IMR-90 (cell line): Measurements from ENCODE around the gene PDZD7. TPM values are rescaled to one million over a fixed set of nuclear protein-coding genes. Genes with fewer than 3 reads are reported as not detected.

Source experiments
- ATAC-seq: fragments of 200-7000 bp; cut with Tn5 transposase; 2 replicates; pipeline ENCODE4 v1.9.1; 2020; ENCODE audit warnings: low read depth, mild to moderate bottlenecking, moderate library complexity
- BruUV-seq: library from RNA; stranded (reverse); fragments of 400-500 nt; replicated peaks from 2 replicates; lab custom pipeline; 2021; lab: Mats Ljungman, UMichigan
- CTCF ChIA-PET: fragments of 300-600 bp; formaldehyde crosslinking; extraction: SDS; loops from one replicate; lab custom pipeline; 2021; ENCODE audit warnings: antibody characterized with exemption; lab: Yijun Ruan, JAX
- POLR2A ChIA-PET: fragments of 300-600 bp; sonication (Branson Sonifier 250); formaldehyde crosslinking; loops from one replicate; lab custom pipeline; 2022; ENCODE audit warnings: antibody characterized with exemption; ENCODE audit not compliant: unreplicated experiment; lab: Charles Lee
- DNase-seq: peaks from one replicate; pipeline ENCODE4 v3.0.0; 2013
- H2AFZ ChIP-seq: replicated peaks from 2 replicates; pipeline ENCODE3; 2013; ENCODE audit warnings: low read length, mild to moderate bottlenecking; ENCODE audit not compliant: poor library complexity
- H2AK5ac ChIP-seq: 2 replicates; pipeline ENCODE4 v1.6.1; 2013; ENCODE audit warnings: low read depth, low read length, inconsistent platforms
- H2AK9ac ChIP-seq: replicated peaks from 2 replicates; pipeline ENCODE3; 2013; ENCODE audit warnings: mild to moderate bottlenecking, low read depth, low read length, moderate library complexity; ENCODE audit not compliant: poor library complexity
- H2BK120ac ChIP-seq: 2 replicates; pipeline ENCODE4 v1.6.1; 2013; ENCODE audit warnings: low read depth, low read length, inconsistent platforms
- H2BK15ac ChIP-seq: 3 replicates; pipeline ENCODE4 v1.6.1; 2013; ENCODE audit warnings: low read depth, low read length, inconsistent platforms
- H2BK20ac ChIP-seq: 2 replicates; pipeline ENCODE4 v1.6.1; 2013; ENCODE audit warnings: low read depth, mild to moderate bottlenecking, inconsistent platforms, low read length, moderate library complexity
- H2BK5ac ChIP-seq: 2 replicates; pipeline ENCODE4 v1.6.1; 2013; ENCODE audit warnings: mild to moderate bottlenecking, low read depth, low read length, inconsistent platforms; ENCODE audit not compliant: poor library complexity, severe bottlenecking
- H3K14ac ChIP-seq: replicated peaks from 2 replicates; pipeline ENCODE4 v1.6.1; 2013; ENCODE audit warnings: low read depth, low read length, inconsistent platforms
- H3K18ac ChIP-seq: 2 replicates; pipeline ENCODE4 v1.6.1; 2013; ENCODE audit warnings: low read depth, low read length, control low read depth
- H3K23ac ChIP-seq: 2 replicates; pipeline ENCODE4 v1.6.1; 2013; ENCODE audit warnings: low read depth, low read length, inconsistent platforms
- H3K27ac ChIP-seq: 2 replicates; pipeline ENCODE4 v1.5.1; 2013; ENCODE audit warnings: mild to moderate bottlenecking, control low read depth, low read length; ENCODE audit not compliant: insufficient read depth
- H3K27me3 ChIP-seq: 2 replicates; pipeline ENCODE4 v1.6.1; 2013; ENCODE audit warnings: low read length; ENCODE audit not compliant: control insufficient read depth, insufficient read depth
- H3K36me3 ChIP-seq: 2 replicates; pipeline ENCODE4 v1.6.1; 2013; ENCODE audit warnings: low read length, mixed read lengths; ENCODE audit not compliant: control insufficient read depth, insufficient read depth
- H3K4ac ChIP-seq: 2 replicates; pipeline ENCODE4 v1.6.1; 2013; ENCODE audit warnings: low read depth, low read length, inconsistent platforms
- H3K4me1 ChIP-seq: 2 replicates; pipeline ENCODE4 v1.6.1; 2013; ENCODE audit warnings: low read length, mixed read lengths; ENCODE audit not compliant: control insufficient read depth, insufficient read depth
- H3K4me2 ChIP-seq: 2 replicates; pipeline ENCODE4 v1.6.1; 2013; ENCODE audit warnings: low read depth, mild to moderate bottlenecking, control low read depth, low read length, moderate library complexity
- H3K4me3 ChIP-seq: 2 replicates; pipeline ENCODE4 v1.5.1; 2013; ENCODE audit warnings: low read depth, mild to moderate bottlenecking, control low read depth, low read length, moderate library complexity; ENCODE audit not compliant: insufficient read depth
- H3K56ac ChIP-seq: 2 replicates; pipeline ENCODE4 v1.6.1; 2013; ENCODE audit warnings: low read length, inconsistent platforms; ENCODE audit not compliant: insufficient read depth; ENCODE audit errors: extremely low read depth
- H3K79me1 ChIP-seq, 2 experiments: 2 replicates each; pipeline ENCODE4 v1.6.1; 2013; ENCODE audit warnings: low read length in 2 of 2, inconsistent platforms in 1 of 2, low read depth in 1 of 2
- H3K9ac ChIP-seq: 2 replicates; pipeline ENCODE4 v1.6.1; 2013; ENCODE audit warnings: low read depth, low read length, control low read depth
- H3K9me1 ChIP-seq: 2 replicates; pipeline ENCODE4 v1.6.1; 2013; ENCODE audit warnings: low read length, inconsistent platforms; ENCODE audit not compliant: insufficient read depth
- H3K9me3 ChIP-seq: 2 replicates; pipeline ENCODE4 v1.6.1; 2013; ENCODE audit warnings: low read length; ENCODE audit not compliant: control insufficient read depth, insufficient read depth
- H4K20me1 ChIP-seq: 2 replicates; pipeline ENCODE4 v1.6.1; 2013; ENCODE audit warnings: low read length, inconsistent platforms; ENCODE audit not compliant: insufficient read depth
- H4K5ac ChIP-seq: 2 replicates; pipeline ENCODE4 v1.6.1; 2013; ENCODE audit warnings: mild to moderate bottlenecking, low read depth, low read length, control low read depth
- H4K8ac ChIP-seq, 2 experiments: 2 replicates each; pipeline ENCODE4 v1.6.1; 2013; ENCODE audit warnings: low read depth in 2 of 2, low read length in 2 of 2, control low read depth in 1 of 2, inconsistent platforms in 1 of 2
- H4K91ac ChIP-seq: 2 replicates; pipeline ENCODE4 v1.6.1; 2013; ENCODE audit warnings: low read depth, low read length, inconsistent platforms; ENCODE audit not compliant: insufficient read depth
- BHLHE40 ChIP-seq: fragments of 150-350 bp; IDR thresholded peaks from 2 replicates; pipeline ENCODE4 v1.6.1; 2016; ENCODE audit warnings: mild to moderate bottlenecking, low read depth, low read length
- CHD1 ChIP-seq: IDR thresholded peaks from 2 replicates; pipeline ENCODE4 v1.6.1; 2012; ENCODE audit warnings: low read depth, low read length, improper control_type of control experiment
- FOS ChIP-seq: fragments of 150-350 bp; IDR thresholded peaks from 2 replicates; pipeline ENCODE4 v1.6.1; 2016; ENCODE audit warnings: low read depth, low read length
- MAFK ChIP-seq: IDR thresholded peaks from 2 replicates; pipeline ENCODE4 v1.6.1; 2012; ENCODE audit warnings: low read depth, low read length, improper control_type of control experiment
- MAZ ChIP-seq: IDR thresholded peaks from 2 replicates; pipeline ENCODE4 v1.6.1; 2012; ENCODE audit warnings: low read depth, mild to moderate bottlenecking, low read length, improper control_type of control experiment, moderate library complexity, borderline replicate concordance
- RAD21 ChIP-seq: IDR thresholded peaks from 2 replicates; pipeline ENCODE4 v1.6.1; 2012; ENCODE audit warnings: low read length, improper control_type of control experiment
- RCOR1 ChIP-seq: IDR thresholded peaks from 2 replicates; pipeline ENCODE4 v1.6.1; 2012; ENCODE audit warnings: mild to moderate bottlenecking, low read length, improper control_type of control experiment; ENCODE audit not compliant: insufficient replicate concordance
- RFX5 ChIP-seq: IDR thresholded peaks from 2 replicates; pipeline ENCODE4 v1.8.0; 2012; ENCODE audit warnings: low read depth, mild to moderate bottlenecking, low read length, moderate library complexity
- SMC3 ChIP-seq: fragments of 150-350 bp; IDR thresholded peaks from 2 replicates; pipeline ENCODE4 v1.6.1; 2016; ENCODE audit warnings: low read depth, mild to moderate bottlenecking, antibody characterized with exemption, low read length, moderate library complexity
- WGBS, 2 experiments: methylation state at CpG; one replicate each; pipeline versions ENCODE4 v1.1.5 to v1.1.7; 2013; ENCODE audit warnings: missing lambda C conversion rate in 2 of 2; ENCODE audit not compliant: insufficient read length in 1 of 2; ENCODE audit errors: extremely low coverage in 2 of 2; 5-methylcytosine and 5-hydroxymethylcytosine counted together
- dilution Hi-C: fragments of 300-500 bp; cut with HindIII; formaldehyde crosslinking; loops from one replicate; pipeline ENCODE4 v1.14.3; 2018; ENCODE audit warnings: low sequenced_read_pairs; ENCODE audit not compliant: unreplicated experiment
- in situ Hi-C: fragments of 300-500 bp; cut with MboI; formaldehyde crosslinking; loops from 3 replicates; pipeline ENCODE4 v1.14.3; 2019; ENCODE audit warnings: low sequenced_read_pairs, inconsistent platforms, mixed read lengths
- intact Hi-C: fragments of 100-400 bp; cut with micrococcal nuclease; formaldehyde crosslinking; loops from 2 replicates; pipeline ENCODE4 v1.10.0; 2022
- polyA plus RNA-seq, 3 experiments: library from polyadenylated mRNA; depleted of rRNA; stranded (reverse); fragments of >200 nt; gene quantifications; 2 replicates each; pipeline ENCODE4 v1.2.3, GENCODE V29; 2012; ENCODE audit warnings: low replicate concordance in 1 of 3
- total RNA-seq: library from RNA; depleted of rRNA; stranded (reverse); fragments of >200 nt; gene quantifications from 2 replicates; pipeline ENCODE4 v1.2.3, GENCODE V29; 2012
- TF ChIP-seq, protein P1 (sequence below): conservative IDR thresholded peaks from 2 replicates; pipeline ENCODE4 v1.5.1; 2012; ENCODE audit warnings: mild to moderate bottlenecking, low read depth, low read length, improper control_type of control experiment

The PDZD7 gene
- total and polyA plus RNA-seq, 2 of the 4 experiments (the other 2 are of a cell fraction): 0.90 to 1.5 TPM

- Histone ChIP-seq H3K9ac (no peak overlapping the region), H3K27ac (no peak overlapping the region), H4K8ac (peak overlapping the region in 1 of 2 experiments; percentile 54; a peak in 1 of 4 replicates), H4K20me1 (peaks cover 4% of the 10 kb centered on the region; the same call in 1 of the 2 replicates), H3K9me1 (peaks cover 13% of the 10 kb centered on the region), H4K91ac (no peak overlapping the region), H3K36me3 (no peaks in the 10 kb centered on the region), H3K4ac (peak overlapping the region; percentile 39), H3K56ac (no peak overlapping the region), H3K27me3 (no peaks in the 10 kb centered on the region; the same call in 1 of the 2 replicates), H2BK15ac (peak overlapping the region; percentile 89; the same call in 1 of the 3 replicates), H2BK120ac (peak overlapping the region; percentile 41; the same call in 1 of the 2 replicates), H3K14ac (no peak overlapping the region), H3K9me3 (no peaks in the 10 kb centered on the region), H3K4me1 (peaks cover 22% of the 10 kb centered on the region), H2BK20ac (no peak overlapping the region), H3K18ac (no peak overlapping the region), H2AK5ac (peak overlapping the region; percentile 94), H2AK9ac (peak overlapping the region; percentile 92), H2BK5ac (no peak overlapping the region), H4K5ac (no peak overlapping the region), H3K79me1 (0 out of 4 replicates have a peak, but pooled peaks cover 0 to 7% of the 10 kb centered on the region in 2 experiments), H2AFZ (peak overlapping the region; percentile 80), H3K23ac (no peak overlapping the region), H3K4me3 (no peak overlapping the region), H3K4me2 (no peak overlapping the region)
- no CpG with 5 or more reads among the region's 11 CpGs for WGBS, 2 experiments
- dilution Hi-C loops: no loop called here
- ATAC-seq: peak; percentile 58
- intact Hi-C loops: loop anchor here (10.0 kb wide), 1 partner anchor 450 kb away; no protein-coding TSS in a partner anchor
- POLR2A ChIA-PET: no interaction called here
- peak; percentile 56 for DNase-seq
- CTCF ChIA-PET: interaction anchor here (0.5 to 6.8 kb wide), 17 partner anchors 9 to 452 kb away, joined by 3 to 48 read pairs (median 4); partner anchors contain the start of genes KAZALD1, LZTS2, MRPL43 and PDZD7
- in situ Hi-C loops: no loop called here
- peak; percentile 88 for TF ChIP-seq RAD21
- TF ChIP-seq SMC3: peak; percentile 81
- TF ChIP-seq CHD1: no peak
- TF ChIP-seq MAFK: no peak
- peak; percentile 48; the same call in 1 of the 2 replicates for TF ChIP-seq MAZ
- no peak for TF ChIP-seq RFX5
- TF ChIP-seq RCOR1: no peak
- no peak for TF ChIP-seq BHLHE40
- TF ChIP-seq, protein P1, sequence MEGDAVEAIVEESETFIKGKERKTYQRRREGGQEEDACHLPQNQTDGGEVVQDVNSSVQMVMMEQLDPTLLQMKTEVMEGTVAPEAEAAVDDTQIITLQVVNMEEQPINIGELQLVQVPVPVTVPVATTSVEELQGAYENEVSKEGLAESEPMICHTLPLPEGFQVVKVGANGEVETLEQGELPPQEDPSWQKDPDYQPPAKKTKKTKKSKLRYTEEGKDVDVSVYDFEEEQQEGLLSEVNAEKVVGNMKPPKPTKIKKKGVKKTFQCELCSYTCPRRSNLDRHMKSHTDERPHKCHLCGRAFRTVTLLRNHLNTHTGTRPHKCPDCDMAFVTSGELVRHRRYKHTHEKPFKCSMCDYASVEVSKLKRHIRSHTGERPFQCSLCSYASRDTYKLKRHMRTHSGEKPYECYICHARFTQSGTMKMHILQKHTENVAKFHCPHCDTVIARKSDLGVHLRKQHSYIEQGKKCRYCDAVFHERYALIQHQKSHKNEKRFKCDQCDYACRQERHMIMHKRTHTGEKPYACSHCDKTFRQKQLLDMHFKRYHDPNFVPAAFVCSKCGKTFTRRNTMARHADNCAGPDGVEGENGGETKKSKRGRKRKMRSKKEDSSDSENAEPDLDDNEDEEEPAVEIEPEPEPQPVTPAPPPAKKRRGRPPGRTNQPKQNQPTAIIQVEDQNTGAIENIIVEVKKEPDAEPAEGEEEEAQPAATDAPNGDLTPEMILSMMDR: peak; percentile 93
- no peak for TF ChIP-seq FOS
- no TSS peak for BruUV-seq
Observed at GRCh38 chr10:101014230-101014884, 16.6 kb downstream of the PDZD7 start.
